ENCODE data around the gene MYO9B. TPM values are rescaled to one million over a fixed set of nuclear protein-coding genes. Genes with fewer than 3 reads are reported as not detected.

MYO9B gene
- total RNA-seq, 1 experiment from 2014 or later: 58.6 TPM

DNA sequence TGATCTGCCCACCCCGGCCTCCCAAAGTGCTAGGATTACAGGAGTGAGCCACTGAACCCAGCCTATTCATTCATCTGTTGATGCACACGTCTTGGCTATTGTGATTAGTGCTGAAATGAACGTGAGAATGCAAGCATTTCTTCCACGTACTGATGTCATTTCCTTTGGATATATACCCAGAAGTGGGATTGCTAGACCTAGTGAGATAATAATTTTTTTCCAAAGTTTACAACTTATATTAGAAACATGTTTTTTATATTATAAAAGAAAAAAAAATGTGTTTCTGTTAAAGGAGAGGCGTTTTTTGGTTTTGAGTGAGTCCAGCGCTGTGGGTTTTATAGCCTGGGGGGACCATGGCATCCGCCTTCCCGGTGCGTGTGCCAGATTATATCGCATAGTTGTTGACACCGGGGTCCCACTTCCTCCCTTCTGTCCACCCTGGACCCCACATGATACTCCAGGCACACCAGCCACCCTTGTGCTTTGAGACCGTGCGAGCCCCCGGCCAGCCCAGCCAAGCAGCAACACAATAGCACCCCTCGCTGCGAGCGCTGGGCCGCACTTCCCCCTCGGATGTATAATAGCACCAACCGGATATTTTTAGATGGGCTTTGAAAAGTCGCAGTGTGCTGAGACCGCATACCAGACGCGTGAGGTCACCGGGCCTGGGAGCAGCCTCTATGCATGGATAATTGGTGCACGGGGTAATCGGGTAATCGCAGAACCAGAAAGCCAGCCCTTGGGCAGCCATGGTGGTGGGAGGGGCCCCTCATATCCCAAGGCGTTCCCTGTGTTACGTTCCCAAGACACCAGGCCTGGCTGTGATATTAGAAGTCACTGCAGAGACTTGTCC, 59.6 kb downstream of the MYO9B start:
- no peak overlapping the region for H2BK20ac ChIP-seq (ENCODE audit: low read depth, low read length, poor library complexity, severe bottlenecking)

More for the DNA sequence above, 59.6 kb downstream of the MYO9B start:
- H2BK5ac ChIP-seq (ENCODE audit: insufficient read length, low read length): peak overlapping the region; percentile 55
- H3K27me3 Mint-ChIP-seq (ENCODE audit: low read depth): no peaks in the 10 kb centered on the region
- H3K23ac ChIP-seq (ENCODE audit: insufficient read length, low read depth, low read length): no peak overlapping the region
- no peaks in the 10 kb centered on the region for H3K9me3 ChIP-seq (ENCODE audit: control insufficient read depth, low read depth, low read length)
- peak overlapping the region; percentile 29 for H3K4me2 ChIP-seq (ENCODE audit: insufficient read depth, insufficient read length, low read length)
- peak overlapping the region; percentile 75 for H3K14ac ChIP-seq (ENCODE audit: insufficient read depth, low read length)
- H3K9ac ChIP-seq (ENCODE audit: extremely low read depth, insufficient read length, low read length): peak overlapping the region; percentile 65
- H4K8ac ChIP-seq (replicated peaks; ENCODE audit: insufficient read length, low read depth, low read length): no peak overlapping the region
- peaks cover 10% of the 10 kb centered on the region; the same call in 1 of the 2 replicates for H3K4me1 ChIP-seq (ENCODE audit: insufficient read depth, low read length)
- no peak overlapping the region for H2BK12ac ChIP-seq (ENCODE audit: insufficient read length, low read depth, low read length)
- H3T11ph ChIP-seq (ENCODE audit: low read length): no peak overlapping the region
- H3K18ac ChIP-seq (ENCODE audit: insufficient read length, low read depth, low read length): peak overlapping the region; percentile 78
- H3K4ac ChIP-seq (ENCODE audit: low read depth, low read length): no peak overlapping the region
- H2AFZ ChIP-seq (ENCODE audit: low read length): no peak overlapping the region
- H4K5ac ChIP-seq (ENCODE audit: insufficient read length, low read depth, low read length): no peak overlapping the region
- no peak overlapping the region for H4K91ac ChIP-seq (ENCODE audit: insufficient read length, low read depth, low read length)
- H2AK5ac ChIP-seq (ENCODE audit: insufficient read length, low read length): no peak overlapping the region
- H3K4me1 Mint-ChIP-seq: peaks cover 30 to 32% of the 10 kb centered on the region in 2 experiments
- H3K23me2 ChIP-seq (ENCODE audit: insufficient read length, low read depth, low read length, poor library complexity, severe bottlenecking): no peaks in the 10 kb centered on the region
- peak overlapping the region; percentile 85 for H3K27ac ChIP-seq (ENCODE audit: insufficient read length, low read depth, low read length)
- no peaks in the 10 kb centered on the region; a peak in 1 of 5 replicates for H3K9me3 Mint-ChIP-seq
- H2BK15ac ChIP-seq (ENCODE audit: low read depth, low read length): no peak overlapping the region
- peak; percentile 98 for DNase-seq
- H4K20me1 ChIP-seq (ENCODE audit: control insufficient read depth, insufficient read depth, insufficient read length): no peaks in the 10 kb centered on the region
- TF ChIP-seq, protein P1, sequence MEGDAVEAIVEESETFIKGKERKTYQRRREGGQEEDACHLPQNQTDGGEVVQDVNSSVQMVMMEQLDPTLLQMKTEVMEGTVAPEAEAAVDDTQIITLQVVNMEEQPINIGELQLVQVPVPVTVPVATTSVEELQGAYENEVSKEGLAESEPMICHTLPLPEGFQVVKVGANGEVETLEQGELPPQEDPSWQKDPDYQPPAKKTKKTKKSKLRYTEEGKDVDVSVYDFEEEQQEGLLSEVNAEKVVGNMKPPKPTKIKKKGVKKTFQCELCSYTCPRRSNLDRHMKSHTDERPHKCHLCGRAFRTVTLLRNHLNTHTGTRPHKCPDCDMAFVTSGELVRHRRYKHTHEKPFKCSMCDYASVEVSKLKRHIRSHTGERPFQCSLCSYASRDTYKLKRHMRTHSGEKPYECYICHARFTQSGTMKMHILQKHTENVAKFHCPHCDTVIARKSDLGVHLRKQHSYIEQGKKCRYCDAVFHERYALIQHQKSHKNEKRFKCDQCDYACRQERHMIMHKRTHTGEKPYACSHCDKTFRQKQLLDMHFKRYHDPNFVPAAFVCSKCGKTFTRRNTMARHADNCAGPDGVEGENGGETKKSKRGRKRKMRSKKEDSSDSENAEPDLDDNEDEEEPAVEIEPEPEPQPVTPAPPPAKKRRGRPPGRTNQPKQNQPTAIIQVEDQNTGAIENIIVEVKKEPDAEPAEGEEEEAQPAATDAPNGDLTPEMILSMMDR (conservative IDR thresholded peaks at IDR 0.05): no peak
- H3K4me3 Mint-ChIP-seq: peak overlapping the region; percentile 45 to 64
- no peak overlapping the region for H3K56ac ChIP-seq (ENCODE audit: insufficient read length, low read depth, low read length)
- peaks cover 0 to 3% (median 2%) of the 10 kb centered on the region in 3 experiments; a peak in 5 of 7 replicates for H3K36me3 Mint-ChIP-seq (ENCODE audit: insufficient read depth in 1 of 3, low read depth in 3 of 3)
- WGBS (ENCODE audit: extremely low coverage, insufficient read length, low lambda C conversion rate): no CpG with 5 or more reads among the region's 30 CpGs
- peak overlapping the region; percentile 97 to 100 (median 99) for H3K27ac Mint-ChIP-seq
- H2BK120ac ChIP-seq (ENCODE audit: low read depth, low read length, poor library complexity, severe bottlenecking): no peak overlapping the region
- no peaks in the 10 kb centered on the region for H3K79me1 ChIP-seq (ENCODE audit: insufficient read depth, low read depth, low read length, poor library complexity, severe bottlenecking)
- H3K79me2 ChIP-seq (ENCODE audit: insufficient read depth, low read length): no peaks in the 10 kb centered on the region
- no peaks in the 10 kb centered on the region for H3K27me3 ChIP-seq (ENCODE audit: insufficient read depth, low read length)
